Iris pigment epithelial cell (primary cell): Measurements from ENCODE around the gene IL11RA.
"Not testable (repeated sequence)": the region's sequence is repeated elsewhere in the genome, so short reads cannot be mapped to it uniquely, and the experiment has no call there.

ENCODE experiments used
- DNase-seq: peaks from one replicate; pipeline ENCODE4 v3.0.0-alpha.2; 2011; ENCODE audit warnings: low read depth

The IL11RA gene

GRCh38 chr9:34629491-34629808, 22.5 kb upstream of the IL11RA start:
- no peak for DNase-seq

DNA sequence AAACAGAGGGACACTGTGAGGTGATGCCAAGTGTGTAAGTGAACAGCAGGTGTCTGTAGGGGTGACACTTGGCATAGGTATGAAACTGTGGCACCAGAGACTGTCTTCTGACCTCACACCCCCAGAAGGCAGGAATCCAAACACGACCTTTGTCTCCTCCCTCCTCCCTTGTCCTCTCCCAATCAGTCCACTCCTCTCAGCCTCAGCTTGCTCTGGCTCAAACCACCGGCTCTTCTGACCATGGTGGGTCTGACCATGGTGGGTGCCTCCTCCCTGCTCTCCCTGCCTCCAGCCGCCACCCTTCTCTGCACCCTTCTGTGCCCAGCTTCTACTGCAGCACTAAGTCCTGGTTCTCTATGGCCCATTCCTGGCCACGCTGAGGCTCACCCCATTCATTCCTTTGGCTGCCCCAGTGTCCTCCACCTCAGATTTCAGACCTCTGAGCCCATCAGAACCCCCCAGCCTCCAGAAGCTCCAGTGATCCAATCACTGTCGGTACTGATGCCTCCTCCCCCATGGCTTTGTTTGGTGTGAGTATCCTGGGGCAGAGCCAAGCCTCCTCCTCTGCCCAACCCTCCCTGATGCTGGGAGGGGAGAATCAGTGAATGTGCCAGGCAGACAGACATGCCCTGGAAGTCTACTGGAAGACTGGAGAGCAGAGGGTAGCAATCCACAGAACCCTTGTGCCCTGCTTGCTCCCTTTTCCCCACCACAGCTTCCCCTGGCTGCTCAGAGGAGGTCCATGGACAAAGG, 21.4 kb upstream of the IL11RA start:
- DNase-seq, result no peak

DNA sequence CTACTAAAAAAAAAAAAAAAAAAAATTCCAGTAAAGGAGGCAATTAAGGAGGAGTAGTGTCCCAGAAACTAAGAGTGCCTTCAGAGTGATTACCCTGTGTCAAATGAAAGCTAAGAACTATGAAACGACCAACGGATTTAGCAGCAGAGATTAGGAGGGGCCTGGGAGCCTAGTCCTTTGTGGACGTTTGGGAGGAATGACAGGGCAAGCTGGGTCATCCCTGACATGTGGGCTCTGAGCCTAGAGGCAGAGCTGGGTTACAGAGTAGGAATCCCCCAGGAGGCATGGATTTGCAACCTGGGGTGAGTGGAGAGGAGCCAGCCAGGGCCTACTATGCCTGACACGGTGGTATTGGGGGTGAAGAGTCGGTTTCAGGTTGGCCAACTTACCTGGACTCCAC, 18.8 kb upstream of the IL11RA start:
- DNase-seq, result no peak

GRCh38 chr9:34633851-34634550, 18.0 kb upstream of the IL11RA start:
- peak; percentile 60 for DNase-seq

DNA sequence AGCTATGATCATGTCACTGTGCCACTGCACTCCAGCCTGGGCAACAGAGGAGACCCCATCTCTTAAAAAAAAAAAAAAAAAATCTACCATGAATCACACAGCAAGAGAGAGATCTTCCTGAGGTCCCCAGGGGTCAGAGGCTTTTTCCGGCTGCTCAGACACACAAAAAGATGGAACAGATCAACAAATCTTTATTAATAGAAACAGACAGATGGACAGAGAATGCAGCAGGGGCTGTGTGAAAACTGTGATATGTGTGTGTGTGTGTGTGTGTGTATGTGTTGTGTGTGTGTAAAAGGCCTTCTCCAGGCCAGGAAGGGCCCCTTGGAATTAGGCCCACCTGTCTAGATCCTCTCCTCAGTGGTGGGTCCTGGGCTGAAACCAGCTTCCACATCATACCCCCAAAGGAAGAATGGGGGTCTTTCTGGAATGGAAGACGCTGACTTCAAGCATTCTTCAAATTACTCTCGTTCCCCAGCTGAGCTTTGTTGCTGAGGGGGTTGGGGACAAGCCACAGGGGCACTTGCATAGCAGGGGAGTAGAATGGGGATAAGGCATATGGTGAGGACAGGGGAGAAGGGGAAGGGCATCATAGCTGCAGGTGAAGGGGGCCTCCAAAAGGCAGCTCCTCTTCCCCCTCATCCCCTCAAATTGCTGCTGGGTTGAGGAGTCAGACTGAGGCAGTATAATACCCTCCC, 17.3 kb upstream of the IL11RA start:
- no peak for DNase-seq

- no peak for DNase-seq
Observed at GRCh38 chr9:34635556-34635955, 16.4 kb upstream of the IL11RA start.

DNA sequence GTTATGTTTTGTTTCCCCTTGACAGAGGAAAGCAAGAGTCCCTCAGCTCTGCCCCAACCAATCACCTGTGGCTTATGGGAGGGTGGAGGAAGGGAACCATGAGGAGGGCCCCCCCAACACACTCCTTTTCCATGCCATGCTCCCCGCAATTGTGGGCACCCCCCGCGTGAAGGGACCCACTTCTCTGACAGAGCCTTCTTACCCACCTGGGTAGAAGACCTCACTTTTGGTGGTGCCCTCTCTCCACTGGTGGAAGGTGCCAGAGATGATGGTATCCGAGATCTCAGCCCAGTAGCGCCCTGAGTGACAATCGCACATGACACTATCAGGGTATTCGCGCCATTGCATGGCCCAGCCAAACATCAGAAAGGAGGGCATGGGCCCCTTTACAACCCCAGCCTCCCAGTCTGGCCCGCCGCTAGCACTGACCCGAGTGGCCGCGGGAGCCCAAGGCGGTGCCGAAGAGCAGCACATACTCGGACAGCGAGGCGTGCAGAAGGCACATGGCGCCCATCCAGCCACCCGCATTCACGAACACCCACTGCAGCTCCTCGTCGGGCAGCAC, 15.1 kb upstream of the IL11RA start:
- no peak for DNase-seq

DNA sequence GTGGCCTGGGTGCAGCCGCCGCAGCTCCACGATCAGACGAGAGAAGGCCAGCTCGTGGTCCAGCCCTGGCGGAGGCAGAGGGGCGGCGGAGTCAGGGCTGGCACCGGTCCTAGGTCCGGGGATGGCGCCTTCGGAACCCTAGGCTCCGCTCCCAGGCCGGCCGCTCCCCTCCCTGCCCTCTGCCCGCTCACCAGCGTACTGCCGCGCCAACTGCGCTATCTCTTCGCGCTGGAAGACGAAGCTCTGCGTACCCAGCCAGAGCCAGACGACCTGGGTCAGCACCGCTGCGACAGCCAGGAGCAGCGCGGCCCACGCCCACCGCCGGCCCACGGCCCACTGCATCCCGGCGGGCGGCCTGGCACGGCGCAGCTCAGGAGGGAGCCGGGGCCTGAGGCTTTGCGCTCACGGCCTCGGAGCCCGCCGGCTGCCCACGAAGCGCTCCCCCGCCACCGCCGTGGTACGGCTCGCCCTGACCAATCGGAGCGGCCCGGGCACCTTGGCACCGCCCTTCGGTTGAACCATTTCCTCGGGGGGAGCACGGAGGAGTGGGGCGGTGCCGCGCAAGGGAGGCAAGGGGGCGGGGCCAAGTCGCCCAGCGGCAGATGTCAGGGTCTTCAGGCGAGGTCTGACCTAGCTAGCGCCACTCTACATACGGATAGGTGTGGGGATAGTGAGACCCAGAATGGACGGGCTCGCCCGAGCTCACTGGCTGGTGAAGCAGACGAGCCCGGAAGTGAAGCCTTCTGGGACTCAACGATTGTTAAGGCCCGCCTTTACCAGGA, 14.4 kb upstream of the IL11RA start, which contains the start of gene SIGMAR1:
Gene SIGMAR1 (minus strand): TSS at position 432 of the 782 bp plus-strand sequence. CDS start 90 bp downstream, at position 342.
- DNase-seq, result peak; percentile 93

- DNase-seq, result no peak
Observed at GRCh38 chr9:34638138-34638445, 13.9 kb upstream of the IL11RA start.

- DNase-seq, result not testable (repeated sequence)
Observed at GRCh38 chr9:34639322-34639721, 12.7 kb upstream of the IL11RA start.

DNA sequence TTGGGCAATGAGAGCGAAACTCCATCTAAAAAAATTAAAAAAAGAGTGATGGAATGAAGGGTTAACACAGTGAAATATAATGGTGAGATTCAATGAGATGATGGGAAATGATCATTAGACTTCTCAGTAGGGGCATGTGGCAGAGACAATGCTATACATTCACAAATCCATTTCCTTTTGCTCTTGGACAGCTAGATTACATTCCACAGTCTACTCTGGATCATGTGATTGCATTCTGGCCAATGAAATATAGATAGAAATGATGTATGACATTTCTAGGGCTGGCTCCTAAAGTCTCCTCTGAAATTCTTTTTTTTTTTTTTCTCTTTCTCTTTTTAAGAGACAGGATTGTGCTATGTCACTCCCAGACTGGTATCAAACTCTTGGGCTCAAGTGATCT, 9.3 kb upstream of the IL11RA start:
- no peak for DNase-seq

DNA sequence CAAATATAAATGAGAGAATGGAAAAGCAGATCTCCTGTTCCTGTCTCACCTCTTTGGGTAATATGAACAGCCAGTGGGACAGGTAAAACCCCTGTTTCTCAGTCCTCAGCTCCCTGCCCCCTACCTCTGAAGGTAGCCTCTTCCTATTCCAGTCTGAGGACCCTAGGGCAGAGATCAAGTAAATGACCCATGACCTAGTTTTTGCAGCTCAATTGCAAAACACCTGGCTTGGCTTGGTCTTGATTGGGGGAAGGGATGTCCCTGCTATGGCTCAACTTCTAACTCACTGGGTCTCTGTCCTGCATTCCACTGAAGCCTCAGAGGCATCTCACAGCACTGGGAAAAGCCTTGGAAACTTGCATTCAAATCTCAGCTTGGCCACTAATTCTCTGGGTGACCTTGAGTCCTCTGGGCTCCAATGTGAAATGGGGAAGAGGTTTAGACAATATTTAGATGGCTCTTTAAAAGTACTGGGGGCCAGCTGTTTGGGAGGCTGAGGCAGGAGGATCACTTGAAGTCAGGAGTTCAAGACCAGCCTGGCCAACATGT, 7.1 kb upstream of the IL11RA start:
- DNase-seq, result no peak

DNA sequence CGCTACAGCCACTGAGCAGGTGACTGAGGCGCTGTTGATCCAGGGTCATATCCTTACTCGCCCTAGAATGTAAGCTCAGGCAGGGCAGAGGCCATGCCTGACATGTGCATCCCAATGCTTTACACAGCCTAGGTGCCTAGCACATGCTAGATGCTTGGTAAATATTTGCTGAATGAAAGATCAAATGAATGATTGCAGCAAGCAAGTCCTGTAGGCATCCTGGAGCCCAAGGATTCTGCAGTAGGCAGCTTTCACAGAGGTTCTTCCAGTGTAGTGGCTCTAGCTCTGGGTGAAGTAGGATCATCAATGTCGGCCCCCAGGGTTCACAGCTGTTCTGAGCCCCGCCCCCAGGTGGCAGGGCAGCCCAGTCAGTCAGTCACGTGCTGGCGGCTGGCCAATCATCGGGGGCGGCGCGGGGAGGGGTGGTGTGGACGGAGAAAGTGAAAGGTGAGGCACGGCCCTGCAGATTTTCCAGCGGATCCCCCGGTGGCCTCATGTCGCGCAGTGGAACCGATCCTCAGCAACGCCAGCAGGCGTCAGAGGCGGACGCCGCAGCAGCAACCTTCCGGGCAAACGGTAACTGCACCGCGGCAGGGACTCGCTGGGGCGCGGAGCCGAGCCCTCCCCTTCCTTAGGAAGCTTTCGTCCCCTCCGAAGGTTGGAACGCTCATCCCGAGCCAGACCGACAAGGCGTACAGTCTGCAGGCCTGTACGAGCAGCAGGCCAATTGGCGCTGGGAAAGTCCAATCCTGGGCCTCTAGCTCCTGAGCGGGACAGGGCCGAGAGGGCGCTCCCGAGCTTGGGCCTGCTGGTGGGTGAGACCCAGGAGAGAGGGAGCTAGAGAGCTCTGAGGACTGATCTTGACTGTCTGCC, 5.5 kb upstream of the IL11RA start, which contains the start of gene GALT:
Gene GALT (plus strand): TSS at position 465 of the 873 bp plus-strand sequence. CDS start 30 bp downstream, at position 495.
- peak; percentile 84 for DNase-seq

DNA sequence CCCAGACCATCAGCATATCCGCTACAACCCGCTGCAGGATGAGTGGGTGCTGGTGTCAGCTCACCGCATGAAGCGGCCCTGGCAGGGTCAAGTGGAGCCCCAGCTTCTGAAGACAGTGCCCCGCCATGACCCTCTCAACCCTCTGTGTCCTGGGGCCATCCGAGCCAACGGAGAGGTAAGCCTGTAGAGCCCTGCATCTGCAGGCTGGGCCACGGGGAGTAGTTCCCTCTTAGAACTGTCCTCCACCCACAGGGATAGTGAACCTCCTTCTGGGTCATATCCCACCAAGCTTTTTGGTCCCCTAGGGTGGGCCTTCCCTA, 4.9 kb upstream of the IL11RA start:
- no peak for DNase-seq

DNA sequence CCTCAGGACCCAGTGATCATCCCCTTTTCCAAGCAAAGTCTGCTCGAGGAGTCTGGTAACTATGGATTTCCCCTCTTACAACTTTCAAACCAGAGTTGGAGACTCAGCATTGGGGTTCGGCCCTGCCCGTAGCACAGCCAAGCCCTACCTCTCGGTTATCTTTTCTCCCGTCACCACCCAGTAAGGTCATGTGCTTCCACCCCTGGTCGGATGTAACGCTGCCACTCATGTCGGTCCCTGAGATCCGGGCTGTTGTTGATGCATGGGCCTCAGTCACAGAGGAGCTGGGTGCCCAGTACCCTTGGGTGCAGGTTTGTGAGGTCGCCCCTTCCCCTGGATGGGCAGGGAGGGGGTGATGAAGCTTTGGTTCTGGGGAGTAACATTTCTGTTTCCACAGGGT, 4.3 kb upstream of the IL11RA start:
- DNase-seq, result no peak

GRCh38 chr9:34648673-34649072, 3.3 kb upstream of the IL11RA start:
- DNase-seq, result no peak

- peak; percentile 50 for DNase-seq
Observed at GRCh38 chr9:34650816-34651215, 1.2 kb upstream of the IL11RA start.

DNA sequence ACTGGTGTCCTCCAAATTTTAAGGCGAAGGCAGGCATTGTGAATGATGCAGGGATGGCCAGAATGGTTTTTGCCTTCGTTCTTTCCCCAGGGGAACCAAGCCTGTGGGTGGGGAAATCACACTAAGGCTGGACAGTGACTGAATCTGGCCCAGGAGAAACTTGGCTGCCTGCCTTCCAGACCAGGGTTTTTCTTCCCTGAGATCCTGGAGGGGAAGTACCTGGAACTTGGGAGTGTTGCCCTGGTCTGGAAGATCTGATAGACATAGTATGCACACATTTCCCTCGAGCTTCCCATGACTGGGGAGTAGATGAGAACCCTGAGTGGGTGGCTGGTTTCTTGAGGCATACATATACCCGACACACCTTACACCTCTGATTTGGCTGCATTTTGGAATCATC, 664 bp upstream of the IL11RA start:
- peak; percentile 43 for DNase-seq

DNA sequence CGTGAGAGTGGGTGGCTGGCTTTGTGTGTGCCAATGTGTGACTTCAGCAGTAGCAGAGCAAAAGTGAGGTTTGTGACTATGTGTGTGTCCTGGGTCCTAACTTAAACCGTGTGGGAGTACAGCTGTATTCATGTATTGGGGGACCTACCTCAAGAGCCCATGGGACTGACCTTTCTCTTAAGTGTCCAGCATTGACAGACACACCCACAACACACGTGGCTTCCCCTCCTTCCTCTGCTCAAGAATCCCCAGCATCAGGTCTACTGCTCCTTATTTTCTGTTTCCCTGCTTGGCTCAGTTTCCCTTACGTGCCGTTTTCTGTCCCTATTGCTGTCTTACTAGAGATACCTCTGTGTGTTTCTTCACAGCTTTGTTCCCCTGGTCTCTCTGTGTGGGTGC, 616 bp downstream of the IL11RA start:
- peak; percentile 28 for DNase-seq

GRCh38 chr9:34653151-34654072, 1.4 kb downstream of the IL11RA start:
- DNase-seq, result peak; percentile 20
